GM20000 (cell line): ENCODE measurements around the gene GRAMD1B.
"Not testable (repeated sequence)": the region's sequence is repeated elsewhere in the genome, so short reads cannot be mapped to it uniquely, and the experiment has no call there.

Experiments
- DNase-seq: peaks from one replicate; pipeline ENCODE4 v3.0.0; 2012; ENCODE audit warnings: low spot score
- TF ChIP-seq, protein P1 (sequence below): IDR thresholded peaks from 2 replicates; pipeline ENCODE4 v1.5.1; 2012; ENCODE audit warnings: mild to moderate bottlenecking, control low read depth; ENCODE audit errors: extremely low read depth, missing control alignments

GRAMD1B gene

DNA sequence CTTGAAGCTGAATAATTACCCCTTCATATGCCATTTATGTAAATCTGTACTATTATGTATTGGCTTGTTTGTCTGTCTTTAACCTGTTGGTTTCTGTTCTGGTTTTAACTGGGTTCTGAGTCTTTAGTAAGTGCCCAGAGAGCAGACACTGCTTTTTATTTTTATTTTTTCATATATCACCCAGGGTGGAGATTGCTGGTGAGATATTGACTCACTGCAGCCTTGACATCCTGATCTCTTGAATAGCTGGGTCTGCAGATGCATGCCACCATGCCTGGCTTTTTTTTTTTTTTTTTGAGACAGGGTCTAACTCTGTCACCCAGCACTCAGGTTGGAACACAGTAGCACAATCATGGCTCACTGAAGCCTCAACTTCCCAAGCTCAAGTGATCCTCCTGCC, 19.4 kb downstream of the GRAMD1B start:
- no peak for DNase-seq
- TF ChIP-seq, protein P1, sequence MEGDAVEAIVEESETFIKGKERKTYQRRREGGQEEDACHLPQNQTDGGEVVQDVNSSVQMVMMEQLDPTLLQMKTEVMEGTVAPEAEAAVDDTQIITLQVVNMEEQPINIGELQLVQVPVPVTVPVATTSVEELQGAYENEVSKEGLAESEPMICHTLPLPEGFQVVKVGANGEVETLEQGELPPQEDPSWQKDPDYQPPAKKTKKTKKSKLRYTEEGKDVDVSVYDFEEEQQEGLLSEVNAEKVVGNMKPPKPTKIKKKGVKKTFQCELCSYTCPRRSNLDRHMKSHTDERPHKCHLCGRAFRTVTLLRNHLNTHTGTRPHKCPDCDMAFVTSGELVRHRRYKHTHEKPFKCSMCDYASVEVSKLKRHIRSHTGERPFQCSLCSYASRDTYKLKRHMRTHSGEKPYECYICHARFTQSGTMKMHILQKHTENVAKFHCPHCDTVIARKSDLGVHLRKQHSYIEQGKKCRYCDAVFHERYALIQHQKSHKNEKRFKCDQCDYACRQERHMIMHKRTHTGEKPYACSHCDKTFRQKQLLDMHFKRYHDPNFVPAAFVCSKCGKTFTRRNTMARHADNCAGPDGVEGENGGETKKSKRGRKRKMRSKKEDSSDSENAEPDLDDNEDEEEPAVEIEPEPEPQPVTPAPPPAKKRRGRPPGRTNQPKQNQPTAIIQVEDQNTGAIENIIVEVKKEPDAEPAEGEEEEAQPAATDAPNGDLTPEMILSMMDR = no peak

DNA sequence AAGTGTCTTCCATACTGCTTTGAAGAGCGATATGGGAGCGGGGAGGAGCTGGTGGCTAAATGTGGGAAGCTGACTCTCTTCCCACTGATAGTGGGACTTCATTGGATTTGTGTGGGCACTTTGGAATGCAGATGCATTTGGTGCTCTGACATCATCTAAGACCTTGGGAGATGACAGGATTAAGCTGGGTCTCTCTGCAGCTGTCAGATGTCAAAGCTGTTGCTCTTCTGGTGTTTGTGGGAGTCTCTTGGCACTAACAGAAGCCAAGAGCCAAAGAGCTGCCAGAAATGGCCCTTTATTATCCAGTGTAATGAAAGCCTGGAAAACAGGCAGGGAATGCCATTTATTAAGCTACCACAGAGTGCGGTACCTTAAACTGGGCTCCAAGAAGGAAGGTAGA, 20.6 kb downstream of the GRAMD1B start:
- no peak for DNase-seq
- TF ChIP-seq, protein P1 = no peak

DNA sequence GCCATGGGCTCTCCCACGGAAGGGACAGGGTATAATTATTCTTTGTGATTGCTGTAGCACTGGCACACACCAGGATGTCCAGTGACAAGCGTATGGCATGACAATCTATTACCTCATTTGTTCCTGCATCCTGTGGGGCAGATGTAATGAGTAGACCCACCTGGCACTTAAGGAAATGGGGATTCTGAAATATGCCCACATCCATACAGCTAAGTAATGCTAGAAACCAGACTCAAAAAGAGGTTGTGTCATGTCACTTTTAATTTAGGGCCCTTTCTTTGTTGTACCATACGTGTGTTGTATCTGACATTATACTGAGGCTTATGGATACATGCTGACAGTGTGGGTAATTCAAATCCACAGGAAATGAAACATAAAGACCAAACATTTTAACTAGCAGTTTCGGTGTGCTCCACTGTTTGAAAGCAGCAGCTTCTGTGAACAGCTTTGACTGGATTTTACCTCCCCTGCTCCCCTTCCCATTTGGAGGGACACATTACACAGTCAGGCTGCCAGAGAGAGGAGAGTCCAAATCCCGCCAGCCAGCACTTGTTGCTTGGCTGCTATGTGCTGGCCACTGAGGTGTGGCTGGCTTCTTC, 21.2 kb downstream of the GRAMD1B start:
- TF ChIP-seq, protein P1 = no peak
- no peak for DNase-seq

DNA sequence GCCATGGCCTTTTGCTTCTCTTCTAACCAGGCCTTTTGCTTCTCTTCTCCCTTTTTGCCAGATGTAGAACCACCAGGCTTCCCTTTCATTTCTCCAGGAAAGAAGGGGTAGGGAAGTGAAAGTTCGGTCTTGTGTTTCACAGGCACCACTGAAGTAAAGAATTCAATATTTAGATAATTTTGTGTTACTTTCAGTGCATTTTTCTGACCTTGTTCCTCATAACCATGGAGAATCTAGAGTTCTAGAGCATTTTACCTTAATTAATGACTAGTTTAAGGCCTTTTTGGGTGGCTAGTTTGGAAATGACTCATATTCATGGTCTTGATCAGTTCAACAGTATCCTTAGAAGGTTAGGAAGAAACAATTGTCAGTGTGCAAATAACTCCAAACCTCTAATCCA, 22.7 kb downstream of the GRAMD1B start:
- no peak for DNase-seq
- TF ChIP-seq, protein P1 = no peak

DNA sequence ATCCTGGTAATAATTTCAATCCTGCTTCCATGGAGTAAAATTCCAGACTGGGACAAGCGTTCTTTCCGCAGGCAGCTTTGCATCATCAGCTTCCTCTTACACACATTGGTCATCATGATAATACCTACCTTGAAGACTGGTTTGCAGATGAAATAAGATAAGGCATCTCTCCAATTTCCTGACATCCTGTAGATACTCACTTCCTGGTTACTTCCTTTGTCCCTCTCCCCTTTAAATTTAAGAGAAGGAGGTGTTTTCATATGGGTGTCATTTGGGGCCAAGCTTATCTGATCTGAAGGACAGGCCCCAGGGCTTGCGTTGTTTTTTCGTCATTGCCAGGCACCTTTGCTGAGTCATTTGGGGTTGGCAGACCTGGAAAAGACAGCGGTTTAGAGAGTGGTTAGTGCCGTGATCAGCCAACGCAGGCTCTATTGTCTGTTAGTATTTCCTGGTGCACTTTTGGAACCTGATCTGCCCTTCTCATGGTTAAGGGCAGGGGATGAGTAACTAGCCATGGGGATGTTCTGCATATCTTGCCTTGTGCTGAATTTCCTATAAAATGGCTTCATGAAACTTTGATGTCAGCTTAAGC, 24.1 kb downstream of the GRAMD1B start:
- no peak for DNase-seq
- TF ChIP-seq, protein P1 = no peak

DNA sequence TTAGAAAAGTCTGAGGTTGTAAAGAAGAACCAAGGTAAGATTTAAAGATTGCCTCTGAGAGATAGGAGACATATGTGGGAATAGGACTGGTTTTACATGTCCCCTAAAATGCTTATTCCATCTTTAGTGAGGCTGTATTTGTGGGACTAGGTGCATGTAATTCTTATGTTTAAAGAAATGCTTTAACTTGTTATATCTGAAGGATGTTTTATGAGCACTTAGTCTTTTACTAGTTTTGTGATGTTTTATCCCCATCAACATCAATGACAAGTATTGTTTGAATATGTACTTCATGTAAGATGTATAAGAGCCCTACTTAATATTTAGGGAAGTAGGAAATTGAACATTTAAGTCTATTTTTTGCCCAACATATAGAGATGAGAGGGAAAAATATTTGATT, 24.7 kb downstream of the GRAMD1B start:
- TF ChIP-seq, protein P1 = no peak
- no peak for DNase-seq

DNA sequence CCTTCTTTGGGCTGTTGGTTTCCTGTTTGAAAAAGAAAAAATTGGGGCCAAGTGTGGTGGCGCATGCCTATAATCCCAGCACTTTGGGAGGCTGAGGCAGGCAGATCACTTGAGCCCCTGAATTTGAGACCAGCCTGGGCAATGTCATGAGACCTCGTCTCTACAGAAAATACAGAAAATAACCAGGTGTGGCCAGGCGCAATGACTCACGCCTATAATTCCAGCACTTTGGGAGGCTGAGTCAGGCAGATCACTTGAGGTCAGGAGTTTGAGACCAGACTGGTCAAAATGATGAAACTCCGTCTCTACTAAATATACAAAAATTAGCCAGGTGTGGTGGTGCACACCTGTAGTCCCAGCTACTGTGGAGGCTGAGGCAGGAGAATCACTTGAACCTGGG, 26.4 kb downstream of the GRAMD1B start:
- not testable (repeated sequence) for DNase-seq

DNA sequence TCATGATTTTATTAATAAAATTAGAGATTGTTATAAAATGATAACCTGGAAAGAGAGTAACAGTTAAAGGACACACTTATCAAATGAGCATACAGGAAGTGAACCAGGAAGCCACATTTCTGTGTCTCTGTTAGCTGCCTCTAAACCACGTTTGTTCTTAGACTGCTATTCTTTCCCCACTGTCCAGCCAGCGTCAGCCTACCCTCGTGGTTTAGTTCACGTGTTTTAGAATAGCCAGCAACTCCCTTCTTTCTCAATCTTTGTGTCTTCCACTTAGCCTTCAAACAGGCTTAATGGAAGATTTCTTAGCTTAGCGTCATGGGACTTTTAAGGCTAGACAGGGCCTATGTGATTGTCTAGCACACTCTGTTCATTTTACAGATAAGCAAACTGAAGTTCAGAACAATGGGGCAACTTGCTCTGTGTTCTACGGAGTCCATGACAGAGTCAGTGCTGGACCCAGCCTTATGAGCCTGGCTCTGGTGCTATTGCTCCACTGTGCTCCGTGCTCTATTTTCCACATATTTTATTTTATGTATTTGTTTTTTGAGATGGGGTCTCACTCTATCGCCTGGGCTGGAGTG, 27.2 kb downstream of the GRAMD1B start:
- no peak for DNase-seq

More for the DNA sequence above, 27.2 kb downstream of the GRAMD1B start:
- TF ChIP-seq, protein P1 = no peak
